Left lung (tissue), 10 donors: Measurements from ENCODE around the gene GINS1. TPM values are rescaled to one million over a fixed set of nuclear protein-coding genes. Genes with fewer than 3 reads are reported as not detected.

Source experiments
- ATAC-seq: fragments of 200-7000 bp; cut with Tn5 transposase; one replicate; pipeline ENCODE4 v1.9.1; 2020; ENCODE audit warnings: moderate library complexity
- DNase-seq, 4 donors: peaks; one replicate each; pipeline ENCODE4 v3.0.0-alpha.2; 2013 to 2020
- H3K27ac ChIP-seq, 2 donors: fragments of 200-600 bp; sonication (generic) in 1 of 2; one replicate each; pipeline versions ENCODE4 v1.5.0 to v1.8.0; 2020 to 2021
- H3K27me3 ChIP-seq, 2 donors: fragments of 200-600 bp; sonication (generic) in 1 of 2; one replicate each; pipeline versions ENCODE4 v1.5.0 to v1.8.0; 2020 to 2021
- H3K36me3 ChIP-seq, 2 donors: fragments of 200-600 bp; sonication (generic) in 1 of 2; one replicate each; pipeline versions ENCODE4 v1.5.0 to v1.8.0; 2020 to 2021
- H3K4me1 ChIP-seq, 2 donors: fragments of 200-600 bp; one replicate each; pipeline ENCODE4 v1.8.0; 2021
- H3K4me3 ChIP-seq, 2 donors: fragments of 200-600 bp; sonication (generic) in 1 of 2; one replicate each; pipeline versions ENCODE4 v1.5.0 to v1.8.0; 2020 to 2021; ENCODE audit warnings: mild to moderate bottlenecking in 1 of 2
- H3K9me3 ChIP-seq, 2 donors: fragments of 200-600 bp; sonication (generic) in 1 of 2; one replicate each; pipeline versions ENCODE4 v1.5.0 to v1.8.0; 2020 to 2021
- intact Hi-C, 2 donors: fragments of 100-400 bp; cut with DNase I; formaldehyde crosslinking; loops; one replicate each; pipeline versions ENCODE4 v1.11.2 to v1.14.2; 2022
- polyA plus RNA-seq, 6 donors: library from polyadenylated mRNA; unstranded; fragments of 120-200 nt; gene quantifications; one replicate each; pipeline ENCODE4 v1.2.1, GENCODE V29; 2013; ENCODE audit not compliant: insufficient read length in 6 of 6
- total RNA-seq, 2 donors: library from RNA; stranded (reverse); fragmentation: NEBNext Ultra II Directional; extraction: Animal tissue kit (Norgen Biotek cat#: 25700); gene quantifications; one replicate each; pipeline ENCODE4 v1.2.1, GENCODE V29; 2021
- TF ChIP-seq, protein P1 (sequence below), 2 donors: fragments of 200-600 bp; sonication (generic) in 1 of 2; IDR thresholded peaks; one replicate each; pipeline versions ENCODE4 v1.5.0 to v1.8.0; 2021; ENCODE audit warnings: antibody characterized with exemption in 2 of 2
- donor health status: DM: no; HTN: yes; CAD: no.
- donor health status: DM: no; HTN: no; CAD: no.

Gene GINS1
- total and polyA plus RNA-seq, 8 donors: 4.8 to 22.9 (median 15.5) TPM

GRCh38 chr20:25378884-25379733, 28.4 kb upstream of the GINS1 start:
- Histone ChIP-seq H3K27ac (no peak overlapping the region), H3K4me3 (no peak overlapping the region), H3K4me1 (no peaks in the 10 kb centered on the region), H3K36me3 (peaks cover 0 to 5% of the 10 kb centered on the region in 2 donors), H3K27me3 (no peaks in the 10 kb centered on the region), H3K9me3 (no peaks in the 10 kb centered on the region)
- DNase-seq: no peak
- no peak for ATAC-seq
- TF ChIP-seq, protein P1, sequence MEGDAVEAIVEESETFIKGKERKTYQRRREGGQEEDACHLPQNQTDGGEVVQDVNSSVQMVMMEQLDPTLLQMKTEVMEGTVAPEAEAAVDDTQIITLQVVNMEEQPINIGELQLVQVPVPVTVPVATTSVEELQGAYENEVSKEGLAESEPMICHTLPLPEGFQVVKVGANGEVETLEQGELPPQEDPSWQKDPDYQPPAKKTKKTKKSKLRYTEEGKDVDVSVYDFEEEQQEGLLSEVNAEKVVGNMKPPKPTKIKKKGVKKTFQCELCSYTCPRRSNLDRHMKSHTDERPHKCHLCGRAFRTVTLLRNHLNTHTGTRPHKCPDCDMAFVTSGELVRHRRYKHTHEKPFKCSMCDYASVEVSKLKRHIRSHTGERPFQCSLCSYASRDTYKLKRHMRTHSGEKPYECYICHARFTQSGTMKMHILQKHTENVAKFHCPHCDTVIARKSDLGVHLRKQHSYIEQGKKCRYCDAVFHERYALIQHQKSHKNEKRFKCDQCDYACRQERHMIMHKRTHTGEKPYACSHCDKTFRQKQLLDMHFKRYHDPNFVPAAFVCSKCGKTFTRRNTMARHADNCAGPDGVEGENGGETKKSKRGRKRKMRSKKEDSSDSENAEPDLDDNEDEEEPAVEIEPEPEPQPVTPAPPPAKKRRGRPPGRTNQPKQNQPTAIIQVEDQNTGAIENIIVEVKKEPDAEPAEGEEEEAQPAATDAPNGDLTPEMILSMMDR (IDR thresholded peaks at IDR 0.05): no peak
- intact Hi-C loops: no loop called here

DNA sequence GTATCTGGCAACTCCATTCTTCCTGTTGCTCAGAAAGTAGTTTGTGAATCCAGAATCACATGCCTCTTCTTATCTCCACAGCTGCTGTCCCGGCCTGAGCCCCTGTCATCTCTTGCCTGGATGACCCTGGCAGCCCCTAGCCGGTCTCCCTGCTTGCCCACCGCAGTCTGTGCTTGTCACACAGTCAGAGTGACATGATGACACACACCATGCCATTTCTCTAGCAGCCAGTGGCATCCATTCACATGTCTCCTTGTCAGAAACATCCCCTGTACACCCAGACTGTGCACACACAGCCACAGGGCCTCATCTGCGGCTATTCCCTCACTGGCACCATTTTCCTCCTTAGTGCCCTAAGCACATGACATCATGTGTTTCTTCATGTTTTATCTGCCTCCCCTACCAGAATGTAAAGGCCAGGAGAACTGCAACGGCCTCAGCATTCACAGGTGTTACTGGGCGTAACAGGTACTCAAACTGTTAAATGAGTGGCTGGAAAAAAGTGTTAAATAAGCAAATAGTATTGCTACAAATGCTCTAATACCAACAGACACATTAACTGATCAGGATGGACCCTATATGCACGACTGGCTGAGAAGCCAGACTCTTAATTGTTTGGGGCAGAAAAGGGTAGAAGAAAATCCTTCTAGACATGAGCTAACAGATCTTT, 26.4 kb upstream of the GINS1 start:
- intact Hi-C loops: no loop called here
- no peak for DNase-seq
- no peak overlapping the region for H3K4me3 ChIP-seq
- H3K27ac ChIP-seq: no peak overlapping the region
- no peak for ATAC-seq
- no peaks in the 10 kb centered on the region for H3K9me3 ChIP-seq
- H3K27me3 ChIP-seq: no peaks in the 10 kb centered on the region
- TF ChIP-seq, protein P1 (IDR thresholded peaks at IDR 0.05): no peak
- no peaks in the 10 kb centered on the region for H3K4me1 ChIP-seq
- peaks cover 0 to 5% of the 10 kb centered on the region in 2 donors for H3K36me3 ChIP-seq

DNA sequence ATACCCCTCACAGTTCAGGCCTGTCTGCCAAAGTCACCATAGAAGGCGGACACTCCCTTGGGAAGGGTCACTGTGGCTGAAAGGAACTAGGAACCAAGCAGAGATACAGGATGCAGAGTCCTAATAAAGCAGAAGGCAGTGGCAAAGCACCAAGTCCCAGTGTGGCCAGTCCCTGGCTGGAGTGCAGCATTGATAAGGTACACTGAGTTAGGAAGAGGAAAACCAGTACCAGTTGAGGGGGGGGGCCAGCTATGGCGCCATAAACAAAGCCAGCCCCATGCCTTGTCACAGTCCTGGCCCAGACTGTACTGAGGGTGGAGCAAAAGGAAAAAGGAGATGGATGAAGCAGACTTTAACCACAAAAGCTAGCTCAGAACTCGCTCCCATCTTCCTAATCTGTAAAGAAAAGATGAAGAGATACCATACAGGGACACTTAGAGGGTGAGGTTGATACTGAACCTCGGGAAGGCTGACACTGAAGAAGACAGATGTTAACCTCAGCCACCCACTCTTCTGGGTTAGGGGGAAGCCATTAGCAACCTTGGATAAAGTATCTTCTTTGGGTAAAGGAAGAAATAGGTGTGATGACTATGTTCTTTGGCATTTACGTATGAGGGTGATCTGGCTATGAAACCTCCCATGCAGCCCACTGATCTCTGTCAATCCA, 24.6 kb upstream of the GINS1 start:
- Histone ChIP-seq H3K4me1 (no peaks in the 10 kb centered on the region), H3K27ac (no peak overlapping the region), H3K9me3 (no peaks in the 10 kb centered on the region), H3K4me3 (no peak overlapping the region), H3K36me3 (peaks cover 0 to 5% of the 10 kb centered on the region in 2 donors), H3K27me3 (no peaks in the 10 kb centered on the region)
- ATAC-seq (no peak), DNase-seq (no peak)
- intact Hi-C loops: no loop called here
- TF ChIP-seq, protein P1 (IDR thresholded peaks at IDR 0.05): no peak

- peaks cover 0 to 3% of the 10 kb centered on the region in 2 donors for H3K36me3 ChIP-seq
- intact Hi-C loops: no loop called here
- DNase-seq (peak in 2 of 4 donors; percentile 18 to 41), ATAC-seq (no peak)
- no peaks in the 10 kb centered on the region for H3K27me3 ChIP-seq
- peak overlapping the region; percentile 65 to 86 for H3K4me3 ChIP-seq
- H3K27ac ChIP-seq: peak overlapping the region; percentile 74 to 83
- H3K4me1 ChIP-seq: peaks cover 0 to 20% of the 10 kb centered on the region in 2 donors
- no peaks in the 10 kb centered on the region for H3K9me3 ChIP-seq
- TF ChIP-seq, protein P1 (IDR thresholded peaks at IDR 0.05): no peak
Measured at GRCh38 chr20:25389401-25389857, 18.0 kb upstream of the GINS1 start.
